KOPT-K1 (cell line): ENCODE measurements around the gene REX1BD.

Experiments used
- H3K27ac ChIP-seq: fragments of 200-600 bp; sonication (generic); 2 replicates; pipeline ENCODE4 v1.5.1; 2016; ENCODE audit warnings: antibody characterized with exemption, mild to moderate bottlenecking, low read depth, low read length; ENCODE audit not compliant: poor library complexity, severe bottlenecking
- H3K36me3 ChIP-seq: fragments of 200-600 bp; sonication (generic); 2 replicates; pipeline ENCODE4 v1.5.1; 2017; ENCODE audit warnings: antibody characterized with exemption, mild to moderate bottlenecking, low read length, moderate library complexity; ENCODE audit not compliant: insufficient read depth
- H3K9me3 ChIP-seq: fragments of 200-600 bp; sonication (generic); 2 replicates; pipeline ENCODE4 v1.5.1; 2017; ENCODE audit warnings: antibody characterized with exemption, low read length, mild to moderate bottlenecking; ENCODE audit not compliant: insufficient read depth, poor library complexity, severe bottlenecking

Gene REX1BD

GRCh38 chr19:18637673-18638630, 49.4 kb downstream of the REX1BD start:
- H3K27ac ChIP-seq = peak overlapping the region; percentile 73
- H3K9me3 ChIP-seq = no peaks in the 10 kb centered on the region
- H3K36me3 ChIP-seq = no peaks in the 10 kb centered on the region

DNA sequence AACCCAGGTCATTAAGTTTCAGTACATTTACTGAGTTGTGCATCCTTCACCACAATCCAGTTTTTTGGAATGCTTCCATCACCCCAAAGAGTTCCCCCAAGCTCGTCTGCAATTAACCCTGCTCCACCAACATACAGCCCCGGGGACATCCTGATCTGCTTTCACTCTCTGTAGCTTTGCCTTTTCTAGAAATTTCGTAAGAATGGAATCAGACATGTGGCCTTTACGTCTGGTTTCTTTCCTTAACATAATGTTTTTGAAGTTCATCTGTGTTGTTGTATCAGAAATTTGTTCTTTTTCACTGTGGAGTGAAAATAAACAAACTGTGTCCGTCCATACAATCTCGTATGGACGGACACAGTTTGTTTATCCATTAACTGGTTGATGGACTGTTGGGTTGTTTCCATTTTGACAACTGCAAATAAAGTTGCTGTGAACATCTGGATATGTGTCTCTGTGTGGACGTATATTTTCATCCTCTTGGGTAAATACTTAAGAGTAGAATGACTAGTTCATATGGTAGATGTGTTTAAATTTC, 51.2 kb downstream of the REX1BD start:
- Histone ChIP-seq H3K36me3 (no peaks in the 10 kb centered on the region), H3K27ac (no peak overlapping the region), H3K9me3 (no peaks in the 10 kb centered on the region)
